IPS-NIHi11 (cell line): ENCODE measurements around the gene HIGD2A.

Source experiments
- DNase-seq: peaks from one replicate; pipeline ENCODE4 v3.0.0; 2012; ENCODE audit warnings: mixed read lengths, low spot score

HIGD2A gene, protein sequence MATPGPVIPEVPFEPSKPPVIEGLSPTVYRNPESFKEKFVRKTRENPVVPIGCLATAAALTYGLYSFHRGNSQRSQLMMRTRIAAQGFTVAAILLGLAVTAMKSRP

DNA sequence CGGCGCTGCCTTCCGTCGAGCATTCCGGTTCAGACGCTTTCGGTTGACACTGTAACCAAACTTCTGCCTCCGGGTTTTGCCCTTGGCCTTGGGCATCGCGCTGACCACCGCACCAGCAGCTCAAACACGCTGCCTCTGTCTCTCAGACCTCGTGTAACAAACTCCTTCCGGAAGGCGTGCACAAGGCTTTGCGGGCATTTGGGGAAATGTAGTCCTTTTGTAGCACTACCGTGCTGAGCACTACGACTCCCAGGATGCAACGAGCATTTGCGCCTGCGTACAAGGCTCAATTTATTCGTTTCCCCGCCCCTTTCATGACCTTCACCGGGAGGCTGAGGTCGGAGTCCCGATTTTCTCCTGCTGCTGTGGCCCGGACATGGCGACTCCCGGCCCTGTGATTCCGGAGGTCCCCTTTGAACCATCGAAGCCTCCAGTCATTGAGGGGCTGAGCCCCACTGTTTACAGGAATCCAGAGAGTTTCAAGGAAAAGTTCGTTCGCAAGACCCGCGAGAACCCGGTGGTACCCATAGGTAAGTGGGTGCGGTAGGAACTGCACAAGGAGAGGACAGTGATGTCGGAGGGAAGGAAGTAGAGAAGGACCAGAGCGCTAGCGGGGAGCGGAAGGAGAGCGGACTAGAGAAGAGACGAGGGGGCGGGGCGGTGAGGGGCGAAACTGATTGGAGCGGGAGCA lies at the start of gene HIGD2A, which contains the start of gene NOP16:
Gene HIGD2A, plus strand, starts transcription at position 308 of the 691 bp plus-strand sequence. Its CDS starts 69 bp downstream, at position 377.
Gene NOP16, minus strand, starts transcription at position 155 of the 691 bp plus-strand sequence. Its CDS starts 59 bp downstream, at position 96.
- DNase-seq: peak; percentile 97

DNA sequence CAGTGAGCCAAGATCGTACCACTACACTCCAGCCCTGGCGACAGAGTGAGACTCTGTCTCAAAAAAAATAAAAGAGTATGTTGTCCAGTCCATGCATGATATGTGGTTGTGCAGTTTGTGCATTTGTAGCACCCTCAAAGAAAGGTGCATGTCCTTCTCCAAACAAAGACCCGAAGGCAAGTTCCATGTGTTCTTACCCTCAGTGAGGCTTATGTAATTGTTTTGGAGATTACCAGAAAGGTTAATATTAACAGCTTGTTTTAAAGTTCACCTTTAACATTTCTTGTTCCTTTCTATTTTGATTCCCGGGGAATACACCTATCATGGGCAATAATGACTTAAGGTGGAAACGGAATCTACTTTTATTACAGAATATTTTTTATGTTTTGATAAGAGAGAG lies 49.2 kb upstream of the HIGD2A start:
- no peak for DNase-seq

DNA sequence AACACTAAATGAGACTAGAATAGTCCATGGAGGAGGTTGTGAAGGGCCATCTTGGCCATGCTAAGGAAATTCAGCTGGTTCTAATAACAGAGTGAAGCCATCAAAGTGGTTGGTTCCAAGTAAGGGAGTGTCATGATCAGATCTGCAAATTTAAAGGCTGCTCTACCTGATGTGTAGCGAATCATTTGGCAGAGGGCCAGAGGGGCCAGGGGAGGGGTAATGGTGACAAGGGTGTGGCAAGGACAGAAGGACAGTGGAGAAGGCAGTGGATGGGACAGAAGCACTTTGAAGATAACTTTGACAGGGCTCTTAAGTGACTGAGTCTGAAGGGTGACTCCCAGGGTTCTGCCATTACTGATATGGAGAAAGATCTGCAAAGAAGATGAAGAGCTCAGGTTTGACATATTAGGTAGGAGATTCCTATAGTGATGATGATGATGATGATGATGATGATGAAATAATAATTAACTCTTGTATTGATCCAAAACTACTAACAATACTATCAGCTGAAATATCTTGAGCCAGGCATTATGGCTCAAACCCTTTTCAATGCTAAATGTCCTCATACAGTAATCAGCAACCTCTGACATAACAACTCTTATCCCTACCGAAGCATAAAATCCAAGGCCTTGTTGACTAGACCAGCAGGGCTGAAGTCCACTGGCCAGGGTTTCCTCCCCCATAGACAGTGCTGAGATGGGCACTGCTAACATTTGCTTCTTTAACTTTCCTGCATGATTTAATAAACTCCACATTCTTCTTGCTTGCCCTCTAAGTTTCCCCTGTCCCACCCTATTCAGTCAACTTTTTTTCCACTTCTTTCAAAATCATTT lies 47.0 kb upstream of the HIGD2A start:
- no peak for DNase-seq

DNA sequence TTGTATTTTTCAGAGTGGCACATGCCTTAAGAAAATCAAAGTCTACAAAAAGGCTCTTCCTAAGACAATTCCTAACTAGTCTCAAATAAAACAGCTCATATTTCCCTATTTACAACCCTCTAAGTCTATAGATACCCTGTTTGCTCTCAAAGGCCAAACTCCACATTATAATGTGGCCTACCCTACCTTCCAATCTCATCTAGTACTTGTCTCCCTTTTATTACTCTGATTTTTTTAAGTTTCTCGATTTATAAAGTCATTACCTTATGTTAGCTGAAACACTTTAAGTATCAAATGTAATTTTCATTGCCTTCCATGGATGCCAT lies 46.4 kb upstream of the HIGD2A start:
- DNase-seq: no peak

DNA sequence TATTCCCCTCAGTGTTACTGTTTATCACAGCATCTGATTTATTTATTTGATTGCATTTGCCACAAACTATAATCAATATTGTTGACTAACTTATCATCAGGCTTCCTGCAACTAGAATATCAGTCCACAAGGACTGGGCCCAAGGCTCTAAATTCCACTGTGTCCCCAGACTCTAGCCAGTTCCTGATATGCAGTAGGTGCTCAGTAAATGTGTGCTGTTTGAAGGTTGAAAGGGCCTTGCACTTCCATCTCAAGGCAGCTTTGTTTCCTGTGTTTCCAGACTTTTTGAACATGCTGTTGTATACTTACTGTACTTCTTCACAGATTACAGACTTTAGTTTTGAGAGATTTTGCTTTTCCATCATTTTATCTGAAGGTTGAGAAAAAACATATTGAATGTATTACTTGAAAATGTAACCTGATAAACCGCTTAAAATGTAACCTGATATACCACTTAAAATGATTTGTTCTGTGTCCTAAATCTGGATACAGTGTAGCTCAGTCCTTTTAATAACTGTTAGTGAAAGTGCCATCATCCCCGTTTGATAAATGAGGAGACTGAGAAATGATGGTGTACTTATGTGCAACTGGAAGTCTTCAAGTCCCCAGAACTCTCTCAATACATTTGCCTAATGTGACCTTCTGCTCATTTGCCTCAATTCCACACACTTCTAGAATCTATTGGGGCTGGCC lies 45.6 kb upstream of the HIGD2A start:
- no peak for DNase-seq

DNA sequence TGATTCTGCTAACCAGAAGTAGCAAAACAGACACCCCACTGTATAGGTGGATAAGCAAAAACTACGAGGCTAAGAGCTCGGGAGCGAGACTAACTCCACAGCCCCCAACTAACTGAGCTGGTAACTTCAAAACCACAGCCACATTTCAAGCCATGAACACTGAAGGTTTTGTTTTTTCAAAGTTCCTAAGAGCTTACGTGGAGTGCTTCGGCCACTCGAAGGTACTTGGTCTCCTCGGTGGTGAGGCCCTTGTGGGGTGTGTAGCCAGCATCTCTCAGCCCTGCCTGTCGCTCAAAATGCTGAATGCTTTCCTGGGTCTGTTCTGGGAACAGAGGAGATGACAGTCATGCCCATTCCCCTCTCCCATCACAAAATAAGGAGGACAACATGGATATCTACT lies 38.1 kb upstream of the HIGD2A start:
- no peak for DNase-seq

DNA sequence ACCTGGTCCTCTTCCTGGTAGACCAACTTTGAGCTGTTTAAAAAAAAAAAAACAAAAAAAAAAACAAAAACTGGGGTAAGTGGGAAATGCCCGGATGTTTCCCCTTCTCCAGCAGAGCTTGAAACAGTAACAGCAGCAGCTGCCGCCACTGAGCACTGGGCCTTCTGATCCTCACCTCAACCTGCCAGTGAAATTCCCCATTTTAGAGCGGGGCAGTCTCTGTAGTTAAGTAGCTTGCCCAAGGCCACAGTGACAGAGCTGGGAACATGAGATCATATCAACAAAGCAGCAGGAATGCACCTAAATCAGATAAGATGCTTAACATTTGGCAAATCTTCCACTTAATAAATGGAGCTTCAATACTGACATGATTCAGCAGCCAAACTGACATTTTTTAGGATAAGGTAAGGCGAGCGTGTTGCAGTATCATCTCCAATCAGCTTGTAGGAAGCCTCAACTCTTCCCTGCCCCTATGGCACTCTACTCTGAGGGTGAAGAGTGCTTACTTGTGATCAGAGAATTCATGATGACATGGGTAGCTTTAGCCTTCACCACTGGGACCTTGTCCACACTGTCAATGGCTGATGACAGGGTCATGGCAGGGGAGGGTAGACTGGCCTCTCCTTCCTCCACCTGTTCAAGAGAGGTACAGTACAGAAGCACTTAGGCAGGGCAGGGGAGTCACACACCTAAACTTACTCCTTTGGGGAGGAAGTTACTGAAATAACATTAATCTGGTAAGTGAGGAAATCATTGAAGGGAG lies 36.3 kb upstream of the HIGD2A start:
- DNase-seq: no peak

DNA sequence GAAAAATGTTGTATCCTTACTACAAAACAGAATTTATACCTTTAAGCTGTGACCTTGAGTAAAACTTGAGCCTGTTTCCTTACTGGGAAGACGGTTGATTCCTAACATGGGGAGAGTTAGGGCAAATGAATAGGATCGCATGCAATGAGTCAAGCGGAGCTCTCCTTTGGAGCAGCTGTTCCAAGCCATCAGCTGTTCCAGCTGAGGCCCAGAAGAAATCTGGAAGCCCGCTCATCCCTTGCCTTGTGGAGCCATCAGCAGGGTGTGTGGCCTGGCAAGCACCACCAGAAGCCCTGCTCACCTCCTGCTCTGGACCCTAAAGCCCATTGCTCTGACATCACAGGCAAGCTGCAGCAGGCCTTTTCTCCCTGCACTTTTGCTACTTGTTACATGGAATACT lies 35.0 kb upstream of the HIGD2A start:
- no peak for DNase-seq

DNA sequence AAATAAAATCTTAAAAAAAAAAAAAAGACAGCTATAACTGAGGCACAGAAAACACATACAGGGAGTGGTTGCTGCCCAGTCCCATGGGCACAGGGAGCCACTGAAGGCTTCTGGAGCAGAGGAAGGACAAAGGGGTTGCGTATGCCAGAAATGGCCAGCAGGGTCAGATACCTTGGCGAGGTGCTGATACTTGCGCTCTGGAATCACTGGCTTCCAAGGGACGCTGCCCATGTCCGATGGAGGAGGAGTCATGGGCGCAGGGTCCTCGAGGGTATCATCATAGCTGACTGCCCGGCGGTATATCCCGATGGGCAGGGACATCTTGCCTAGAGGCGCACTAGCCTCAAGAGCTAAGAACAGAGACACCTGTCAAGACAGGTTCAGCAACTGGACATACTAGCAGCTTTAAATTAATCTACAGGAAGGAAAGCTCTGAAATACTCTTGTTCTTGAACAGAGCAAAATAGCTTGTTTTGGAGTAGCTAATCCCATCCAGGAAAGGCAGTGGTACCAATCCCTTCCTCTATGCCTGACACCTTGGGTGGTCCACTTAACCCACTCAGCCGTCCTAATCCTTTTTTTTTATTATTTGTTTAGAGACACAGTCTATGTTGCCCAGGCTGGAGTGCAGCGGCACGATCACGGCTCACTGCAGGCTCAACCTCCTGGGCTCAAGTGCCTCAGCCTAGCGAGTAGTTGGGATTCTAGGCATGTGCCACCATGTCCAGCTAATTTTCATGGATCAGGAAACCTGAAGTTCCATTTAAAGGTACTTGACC lies 33.0 kb upstream of the HIGD2A start:
- DNase-seq: peak; percentile 31

DNA sequence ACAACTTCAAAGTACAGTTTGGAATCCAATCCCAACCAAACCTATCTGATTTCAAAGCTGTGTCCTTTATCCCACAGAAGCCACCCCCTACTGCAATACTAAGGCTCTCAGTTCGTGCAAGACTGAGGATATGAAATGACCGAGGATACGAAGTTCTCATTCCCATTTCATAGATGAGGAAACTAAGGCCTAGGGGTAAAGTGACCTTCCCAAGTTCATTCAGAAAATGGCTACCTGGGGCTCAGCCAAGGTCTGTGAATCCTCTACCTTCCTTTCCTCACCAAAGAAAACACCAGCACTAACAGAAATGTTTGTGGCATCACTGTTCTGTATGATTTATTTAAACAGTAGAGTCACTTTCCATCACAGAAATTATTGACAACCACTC lies 32.4 kb upstream of the HIGD2A start:
- DNase-seq: no peak

DNA sequence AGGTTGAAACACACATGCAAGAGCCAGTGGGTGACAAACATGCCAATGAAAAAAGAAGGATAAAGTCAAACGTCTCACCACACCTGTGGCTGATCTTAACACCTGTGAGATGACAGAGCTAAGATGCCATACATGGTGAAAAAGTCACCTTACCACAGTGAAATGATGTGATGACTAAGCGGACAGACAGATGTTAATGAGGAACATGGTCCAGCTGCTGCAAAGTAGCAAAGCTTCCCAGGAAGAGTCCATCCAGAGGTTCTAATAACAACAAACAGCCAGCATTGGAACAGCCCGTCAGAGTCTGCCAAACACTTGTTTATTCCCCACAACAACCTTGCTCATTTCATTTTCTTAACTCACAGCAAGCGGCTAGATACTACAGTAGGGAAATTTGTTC lies 28.9 kb upstream of the HIGD2A start:
- DNase-seq: no peak

DNA sequence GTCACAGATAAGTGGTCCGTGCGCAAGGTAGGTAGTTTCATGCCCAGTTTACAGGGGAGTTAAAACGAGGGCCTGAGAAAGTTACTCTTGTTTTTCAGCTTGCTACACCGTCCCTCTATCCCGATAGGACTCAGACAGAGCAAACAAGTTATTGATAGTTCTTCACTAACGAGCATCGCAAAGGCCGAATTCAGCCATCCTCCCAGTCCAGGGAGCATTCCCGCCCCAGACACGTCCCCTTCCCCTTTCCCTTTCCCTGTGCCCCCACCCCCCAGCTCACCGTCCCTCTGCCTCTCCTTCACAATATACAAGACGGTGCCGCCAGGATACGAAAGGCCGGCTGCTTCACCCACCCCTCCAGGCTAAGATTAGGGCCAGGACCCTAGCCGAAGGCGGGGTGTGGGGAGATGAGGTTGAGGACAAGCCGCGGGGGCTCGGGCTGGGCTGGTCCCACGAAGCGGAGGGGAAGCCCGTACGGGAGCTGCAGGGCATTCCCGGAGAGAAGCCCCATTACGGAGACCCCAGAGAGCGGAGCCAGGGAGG lies 27.6 kb upstream of the HIGD2A start:
- DNase-seq: no peak

DNA sequence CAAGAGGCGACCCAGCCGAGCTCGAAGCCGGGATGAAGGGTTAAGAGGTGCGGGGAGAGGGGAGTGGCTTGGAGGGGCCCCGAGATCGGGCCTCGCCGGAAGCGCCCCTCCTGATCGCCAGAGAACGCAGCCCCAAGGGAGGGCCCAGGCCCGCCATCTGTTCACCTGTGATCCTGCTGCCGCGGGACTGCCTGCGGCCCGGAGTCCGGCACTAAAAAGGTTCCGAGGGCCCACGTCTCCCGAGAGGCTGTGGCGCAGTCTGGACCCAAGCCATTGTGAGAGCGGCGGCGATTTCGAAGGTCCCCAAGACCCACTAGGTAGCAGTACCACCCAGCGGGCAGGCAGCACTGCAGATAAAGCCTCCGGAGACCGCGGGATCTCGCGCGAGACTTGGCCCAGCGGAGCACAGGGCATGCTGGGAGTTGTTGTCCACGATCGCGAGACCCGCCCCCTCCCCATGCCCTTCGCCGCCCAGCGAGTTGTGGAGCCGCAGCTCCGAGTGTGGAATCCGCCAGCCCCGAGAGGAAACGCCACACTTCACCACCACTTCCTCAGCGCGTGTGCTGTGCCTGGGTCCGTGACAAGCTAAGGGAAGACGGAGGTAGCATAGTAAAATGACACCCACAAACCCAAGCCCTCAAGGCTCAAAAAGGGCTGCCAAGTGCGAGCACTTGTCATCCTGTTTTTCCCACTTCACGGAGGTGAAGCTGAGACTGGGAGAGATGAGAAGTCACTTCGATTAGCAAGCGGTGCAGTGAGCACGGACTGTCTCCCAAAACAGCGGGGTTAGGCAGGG lies 26.9 kb upstream of the HIGD2A start, which contains the start of gene KIAA1191:
Gene KIAA1191, minus strand, starts transcription at position 328 of the 796 bp plus-strand sequence. CDS start 2,256 bp downstream, outside the sequence.
- DNase-seq: peak; percentile 89

DNA sequence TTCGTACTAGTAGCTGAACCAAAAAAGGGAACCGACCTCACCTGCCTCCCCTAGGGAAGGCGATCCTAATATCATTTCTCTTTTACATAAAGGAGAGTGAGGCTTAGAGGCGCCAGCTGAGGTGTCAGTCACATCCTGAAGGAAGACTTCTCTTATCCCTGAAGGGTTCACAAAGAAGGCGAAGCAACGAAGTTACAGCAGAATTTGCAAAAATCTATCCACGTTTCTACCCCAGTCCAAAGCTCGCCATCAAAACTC lies 26.4 kb upstream of the HIGD2A start:
- DNase-seq: no peak

DNA sequence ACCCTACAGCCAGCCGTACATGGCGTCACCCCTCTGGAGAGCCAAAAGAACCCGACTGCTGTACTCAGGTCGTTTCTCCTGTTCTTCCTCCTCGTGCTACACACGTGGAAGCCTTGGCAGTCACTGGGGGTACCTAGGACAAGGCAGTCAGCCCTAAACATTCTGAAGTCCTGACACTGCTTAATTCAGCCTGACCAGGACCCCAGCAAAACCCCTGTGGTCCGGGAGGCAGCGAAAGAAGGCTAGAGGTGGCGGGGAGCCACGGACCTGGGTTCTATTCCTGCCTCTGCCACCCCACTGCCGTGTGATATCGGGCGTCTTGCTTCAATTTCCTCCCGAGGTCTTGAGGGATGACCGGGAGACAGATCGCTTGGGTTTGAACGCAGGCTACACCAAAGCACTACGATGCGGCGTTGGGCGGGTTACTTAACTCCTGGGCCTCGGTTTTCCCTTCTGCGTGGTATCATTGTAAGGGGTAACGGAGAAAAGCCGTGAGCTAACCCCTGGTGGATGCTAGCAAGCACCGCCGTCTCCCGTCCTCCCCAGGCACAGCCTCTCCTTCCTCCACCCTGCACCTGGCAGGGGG lies 23.7 kb upstream of the HIGD2A start:
- no peak for DNase-seq

DNA sequence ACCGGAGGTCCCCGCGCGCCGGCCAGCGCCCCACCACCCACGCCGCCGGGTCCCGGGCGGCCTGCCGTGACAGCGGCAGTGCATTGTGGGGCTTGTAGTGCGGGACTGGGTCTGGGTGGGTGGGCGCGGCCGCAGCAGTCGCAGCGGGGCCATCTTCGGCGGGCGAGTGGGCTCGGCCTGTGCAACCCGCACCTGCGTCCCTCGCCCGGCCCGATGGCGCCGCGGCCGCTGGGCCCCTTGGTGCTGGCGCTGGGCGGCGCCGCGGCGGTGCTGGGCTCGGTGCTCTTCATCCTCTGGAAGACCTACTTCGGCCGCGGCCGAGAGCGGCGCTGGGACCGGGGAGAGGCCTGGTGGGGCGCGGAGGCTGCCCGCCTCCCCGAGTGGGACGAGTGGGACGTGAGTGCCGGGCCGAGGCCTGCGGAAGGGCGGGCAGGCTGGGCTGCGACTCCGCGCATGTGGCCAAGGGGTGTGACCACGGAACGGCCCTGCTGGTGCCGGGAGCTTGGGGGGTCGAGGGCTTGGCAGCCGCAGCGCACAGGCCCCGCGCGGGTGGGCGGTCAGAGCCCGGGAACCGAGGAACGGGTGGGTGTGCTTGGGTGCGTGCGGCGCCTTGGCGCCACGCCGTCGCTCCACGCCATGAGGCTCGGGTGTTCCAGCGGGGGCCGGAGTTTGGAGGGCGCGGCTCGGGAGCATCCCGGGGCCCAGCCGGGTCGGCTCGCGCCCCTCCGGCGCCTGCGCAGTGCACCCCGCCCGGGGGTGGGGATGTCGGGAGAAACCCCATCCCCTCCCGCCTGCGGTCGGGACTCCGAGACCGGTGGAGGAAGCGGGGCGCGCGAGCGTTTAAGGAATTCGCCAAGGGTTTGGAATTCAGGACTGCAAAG lies 23.0 kb upstream of the HIGD2A start, which contains the start of gene ARL10:
Gene ARL10, plus strand, starts transcription at position 137 of the 881 bp plus-strand sequence. Its CDS starts 77 bp downstream, at position 214.
- peak; percentile 76 for DNase-seq

DNA sequence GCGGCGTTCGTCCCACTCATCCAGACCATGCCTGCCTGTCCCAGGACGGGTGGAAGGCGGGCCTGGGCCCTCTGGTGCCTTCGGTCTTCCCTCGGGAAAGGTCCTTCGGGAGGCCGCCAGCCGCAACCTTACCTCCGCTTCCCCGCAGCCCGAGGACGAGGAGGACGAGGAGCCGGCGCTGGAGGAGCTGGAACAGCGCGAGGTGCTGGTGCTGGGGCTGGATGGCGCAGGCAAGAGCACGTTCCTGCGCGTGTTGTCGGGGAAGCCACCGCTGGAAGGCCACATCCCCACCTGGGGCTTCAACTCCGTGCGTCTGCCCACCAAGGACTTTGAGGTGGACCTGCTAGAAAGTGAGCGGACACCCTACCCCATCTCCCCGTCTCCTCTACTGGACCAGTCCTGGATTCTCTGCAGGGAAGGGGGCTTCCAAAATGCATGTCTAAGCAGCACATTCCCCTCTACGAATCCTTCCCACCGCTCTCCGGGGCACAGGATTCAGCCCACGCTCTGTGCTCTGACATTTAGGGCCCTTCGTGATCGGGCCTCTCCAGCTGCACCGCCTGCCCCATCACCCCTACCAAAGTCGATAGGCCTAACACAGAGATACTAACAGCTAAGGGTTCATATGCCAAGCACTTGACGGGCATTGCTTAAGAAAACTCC lies 22.2 kb upstream of the HIGD2A start:
- peak; percentile 39 for DNase-seq

DNA sequence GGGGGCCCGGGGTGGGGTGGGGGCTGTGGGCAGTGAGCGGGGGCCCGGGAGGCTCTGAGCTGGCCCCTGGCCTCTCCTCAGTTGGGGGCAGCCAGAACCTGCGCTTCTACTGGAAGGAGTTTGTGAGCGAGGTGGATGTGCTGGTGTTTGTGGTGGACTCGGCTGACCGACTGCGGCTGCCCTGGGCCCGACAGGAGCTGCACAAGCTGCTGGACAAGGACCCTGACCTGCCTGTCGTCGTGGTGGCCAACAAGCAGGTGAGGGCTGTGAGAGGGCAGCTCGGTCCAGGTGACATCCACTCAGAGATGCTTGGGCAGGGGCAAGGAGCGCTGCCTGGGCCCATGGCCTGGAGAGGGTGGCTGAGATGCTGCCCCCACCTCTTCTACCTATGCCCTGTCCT lies 19.8 kb upstream of the HIGD2A start:
- no peak for DNase-seq
